Activated T-helper 1 cell treated with anti-CD3 and anti-CD28 coated beads, Interleukin-12 subunit alpha, Interleukin-12 subunit beta, Interleukin-2, Interleukin-4 antibody, amounts not matched to agents 30 ng/mL and 10 ng/mL and 1 ng/mL, durations not matched to agents 14 hours and 24 hours and 36 hours (primary cell): ENCODE data around the gene TGFB1I1. TPM values are rescaled to one million over a fixed set of nuclear protein-coding genes. Genes with fewer than 3 reads are reported as not detected.
"Not testable (repeated sequence)": the region's sequence is repeated elsewhere in the genome, so short reads cannot be mapped to it uniquely, and the experiment has no call there.

Experiments
- DNase-seq: peaks from one replicate; pipeline ENCODE4 v3.0.0; 2021; ENCODE audit warnings: low spot score
- H3K27ac Mint-ChIP-seq: one replicate; pipeline ENCODE4 v1.8.0; 2021; ENCODE audit warnings: mild to moderate bottlenecking, mixed read lengths
- H3K27me3 Mint-ChIP-seq: one replicate; pipeline ENCODE4 v1.8.0; 2022; ENCODE audit warnings: mild to moderate bottlenecking, moderate library complexity, mixed read lengths; ENCODE audit not compliant: insufficient read depth
- H3K36me3 Mint-ChIP-seq: one replicate; pipeline ENCODE4 v1.8.0; 2021; ENCODE audit warnings: low read depth, mixed read lengths
- H3K4me1 Mint-ChIP-seq: one replicate; pipeline ENCODE4 v1.8.0; 2021; ENCODE audit warnings: low read depth, mixed read lengths
- H3K4me3 Mint-ChIP-seq: one replicate; pipeline ENCODE4 v1.8.0; 2021; ENCODE audit warnings: mild to moderate bottlenecking, moderate library complexity, mixed read lengths
- H3K9me3 Mint-ChIP-seq: one replicate; pipeline ENCODE4 v1.8.0; 2021; ENCODE audit warnings: mixed read lengths
- intact Hi-C: fragments of 100-400 bp; cut with micrococcal nuclease; formaldehyde crosslinking; loops from one replicate; pipeline ENCODE4 v1.15.1; 2024
- total RNA-seq: library from RNA; stranded (reverse); gene quantifications from 2 replicates; pipeline ENCODE4 v1.2.3, GENCODE V29; 2022

TGFB1I1 gene
- total RNA-seq, 1 donor from 2014 or later, result 0.78 TPM

DNA sequence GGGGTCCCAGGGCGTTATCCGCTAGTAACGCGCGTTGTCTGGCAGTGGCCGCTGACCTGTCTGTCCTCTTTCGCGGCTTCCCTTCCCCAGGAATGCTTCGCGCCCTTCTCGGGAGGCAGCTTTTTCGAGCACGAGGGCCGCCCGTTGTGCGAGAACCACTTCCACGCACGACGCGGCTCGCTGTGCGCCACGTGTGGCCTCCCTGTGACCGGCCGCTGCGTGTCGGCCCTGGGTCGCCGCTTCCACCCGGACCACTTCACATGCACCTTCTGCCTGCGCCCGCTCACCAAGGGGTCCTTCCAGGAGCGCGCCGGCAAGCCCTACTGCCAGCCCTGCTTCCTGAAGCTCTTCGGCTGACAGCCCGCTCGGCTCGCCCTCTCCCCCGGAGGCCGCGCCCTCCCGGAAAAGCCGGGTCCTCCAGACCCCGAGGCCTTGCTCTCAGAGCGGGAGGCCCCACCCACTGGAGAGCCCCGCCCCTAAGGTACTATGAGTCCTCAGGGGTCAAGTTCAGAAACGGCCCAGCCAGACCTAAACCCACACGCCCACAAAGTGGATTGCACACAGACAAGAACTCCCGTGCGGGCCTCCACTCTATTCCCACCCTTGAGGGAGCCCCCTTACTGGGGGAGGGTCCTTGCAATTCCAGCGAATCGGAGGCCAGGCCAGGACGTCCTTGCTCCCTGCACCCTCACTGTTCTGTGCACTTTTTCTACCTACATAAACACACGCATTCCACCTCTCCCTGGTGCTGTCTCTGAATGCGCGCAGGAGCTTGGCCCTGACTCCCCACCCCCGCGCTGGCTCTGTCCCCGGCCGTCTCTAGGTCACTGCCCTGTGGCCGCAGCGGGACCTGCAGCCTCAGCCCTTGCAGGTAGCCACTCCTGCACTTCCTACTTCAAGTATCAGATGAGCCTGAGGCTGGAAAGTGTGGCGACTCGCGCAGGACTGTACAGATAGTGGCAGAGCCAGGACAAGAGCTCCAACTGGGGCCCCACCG lies 5.6 kb downstream of the TGFB1I1 start:
- Mint-ChIP-seq H3K9me3 (no peaks in the 10 kb centered on the region), H3K4me1 (peaks cover 19% of the 10 kb centered on the region), H3K27me3 (peaks cover 46% of the 10 kb centered on the region), H3K4me3 (peak overlapping the region; percentile 76), H3K27ac (no peak overlapping the region), H3K36me3 (peaks cover 2% of the 10 kb centered on the region)
- DNase-seq, result no peak
- intact Hi-C loops, result loop anchor here (1.0 to 10.0 kb wide), 7 partner anchors 10 to 391 kb away; partner anchors contain the start of genes ARMC5 and RUSF1

DNA sequence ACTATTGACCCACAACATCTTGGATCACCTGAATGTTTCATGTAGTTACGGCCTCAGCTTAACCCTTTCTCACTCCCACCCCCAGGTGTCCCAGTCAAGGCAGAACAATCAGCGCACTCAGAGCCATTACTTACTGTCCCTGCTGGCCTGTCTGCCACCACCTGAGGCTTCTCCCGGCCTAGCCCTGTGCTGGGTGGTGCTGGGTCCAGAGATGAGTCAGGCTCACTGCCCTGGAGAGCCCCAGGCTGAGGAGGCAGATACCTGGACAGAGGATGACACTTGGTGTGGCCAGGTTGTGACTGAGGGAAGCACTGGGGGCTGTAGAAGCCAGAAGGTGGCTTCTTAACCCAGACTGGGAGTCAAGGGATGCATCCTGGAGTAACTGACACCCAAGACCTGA lies 7.0 kb downstream of the TGFB1I1 start:
- peaks cover 36% of the 10 kb centered on the region for H3K27me3 Mint-ChIP-seq
- no peak for DNase-seq
- peaks cover 14% of the 10 kb centered on the region for H3K4me1 Mint-ChIP-seq
- H3K9me3 Mint-ChIP-seq, result no peaks in the 10 kb centered on the region
- H3K4me3 Mint-ChIP-seq, result no peak overlapping the region
- intact Hi-C loops, result loop anchor here (10.0 kb wide), 1 partner anchor 56 kb away; no protein-coding TSS in a partner anchor
- H3K27ac Mint-ChIP-seq, result no peak overlapping the region
- H3K36me3 Mint-ChIP-seq, result no peaks in the 10 kb centered on the region

DNA sequence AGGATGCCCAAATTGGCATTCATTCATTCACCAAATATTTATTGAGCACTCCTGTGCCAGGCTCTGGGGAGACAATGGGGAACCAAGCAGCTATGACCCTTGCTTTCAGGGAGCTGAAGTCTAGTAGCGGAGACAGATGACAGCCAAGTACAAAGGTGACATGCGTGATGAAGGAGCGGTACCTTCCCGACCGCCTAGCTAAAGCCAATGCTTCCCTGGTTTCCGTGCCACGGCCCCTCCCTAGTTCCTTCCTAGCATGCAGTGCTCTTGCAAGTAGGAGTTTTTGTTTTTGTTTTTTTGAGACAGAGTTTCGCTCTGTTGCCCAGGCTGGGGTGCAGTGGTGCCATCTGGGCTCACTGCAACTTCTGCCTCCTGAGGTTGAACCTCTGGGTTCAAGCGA lies 7.8 kb downstream of the TGFB1I1 start:
- intact Hi-C loops, result loop anchor here (10.0 kb wide), 1 partner anchor 55 kb away; no protein-coding TSS in a partner anchor
- H3K4me3 Mint-ChIP-seq, result no peak overlapping the region
- H3K27ac Mint-ChIP-seq, result no peak overlapping the region
- DNase-seq, result no peak
- peaks cover 33% of the 10 kb centered on the region for H3K27me3 Mint-ChIP-seq
- no peaks in the 10 kb centered on the region for H3K9me3 Mint-ChIP-seq
- H3K4me1 Mint-ChIP-seq, result peaks cover 14% of the 10 kb centered on the region
- no peaks in the 10 kb centered on the region for H3K36me3 Mint-ChIP-seq

DNA sequence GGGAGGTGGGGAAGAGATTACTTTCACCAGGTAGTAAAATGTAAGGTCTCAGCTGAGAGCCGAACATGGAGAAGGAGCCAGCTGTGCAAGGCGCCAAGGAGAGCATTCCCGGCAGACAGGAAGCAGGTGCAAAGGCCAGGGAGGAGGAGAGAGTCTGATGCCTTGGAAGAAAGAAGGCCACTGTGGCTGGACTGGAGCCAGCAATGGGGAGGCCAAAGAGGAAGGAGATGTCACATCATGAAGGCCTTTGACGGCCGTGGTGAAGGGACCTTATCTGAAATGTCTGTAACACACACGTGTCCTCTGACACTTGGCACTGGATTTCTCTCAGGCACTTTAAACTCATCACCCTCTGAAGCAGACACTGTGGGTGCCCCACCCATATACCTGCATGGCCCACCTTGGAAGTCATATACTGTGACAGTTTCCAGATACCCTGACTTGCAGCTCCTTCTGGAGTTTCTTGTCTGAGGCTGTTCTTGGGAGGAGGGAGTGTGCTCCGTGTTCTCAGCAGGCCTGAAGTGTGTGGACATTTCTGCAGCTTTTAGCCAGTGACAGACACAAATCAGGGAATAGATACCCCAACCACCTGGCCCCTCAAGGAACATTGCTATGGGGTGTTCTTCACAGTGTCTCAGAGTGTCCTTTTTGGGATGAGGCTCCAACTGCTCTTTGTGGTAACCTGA lies 9.0 kb downstream of the TGFB1I1 start:
- Mint-ChIP-seq H3K4me3 (no peak overlapping the region), H3K27me3 (peaks cover 34% of the 10 kb centered on the region), H3K27ac (no peak overlapping the region), H3K36me3 (no peaks in the 10 kb centered on the region), H3K9me3 (no peaks in the 10 kb centered on the region), H3K4me1 (peaks cover 14% of the 10 kb centered on the region)
- no peak for DNase-seq
- intact Hi-C loops, result no loop called here

DNA sequence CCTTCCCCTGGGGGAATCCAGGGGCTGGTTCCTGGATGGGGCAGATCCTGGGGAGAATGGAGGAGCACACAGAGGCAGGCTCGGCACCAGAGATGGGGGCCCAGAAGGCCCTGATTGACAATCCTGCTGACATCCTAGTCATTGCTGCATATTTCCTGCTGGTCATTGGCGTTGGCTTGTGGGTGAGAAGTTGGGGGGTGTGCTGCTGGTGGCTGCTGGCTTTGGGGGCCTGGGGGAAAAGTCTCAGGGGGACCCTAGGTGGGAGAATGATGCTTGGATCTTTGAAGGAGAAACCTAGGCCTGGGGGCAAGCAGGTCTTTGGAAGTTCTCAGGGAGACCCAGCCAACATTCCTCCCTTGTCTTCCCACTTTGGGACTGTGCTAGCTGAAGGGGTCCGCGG lies 11.1 kb downstream of the TGFB1I1 start, which contains the start of gene SLC5A2:
Gene SLC5A2 (plus strand): TSS at position 43 of the 400 bp plus-strand sequence. CDS start 14 bp downstream, at position 57.
- intact Hi-C loops, result no loop called here
- Mint-ChIP-seq H3K36me3 (no peaks in the 10 kb centered on the region), H3K4me3 (no peak within 1 kb of the TSS), H3K4me1 (peaks cover 3% of the 10 kb centered on the region), H3K27me3 (peaks cover 43% of the 10 kb centered on the region), H3K27ac (no peak within 1 kb of the TSS), H3K9me3 (no peaks in the 10 kb centered on the region)
- no peak for DNase-seq

DNA sequence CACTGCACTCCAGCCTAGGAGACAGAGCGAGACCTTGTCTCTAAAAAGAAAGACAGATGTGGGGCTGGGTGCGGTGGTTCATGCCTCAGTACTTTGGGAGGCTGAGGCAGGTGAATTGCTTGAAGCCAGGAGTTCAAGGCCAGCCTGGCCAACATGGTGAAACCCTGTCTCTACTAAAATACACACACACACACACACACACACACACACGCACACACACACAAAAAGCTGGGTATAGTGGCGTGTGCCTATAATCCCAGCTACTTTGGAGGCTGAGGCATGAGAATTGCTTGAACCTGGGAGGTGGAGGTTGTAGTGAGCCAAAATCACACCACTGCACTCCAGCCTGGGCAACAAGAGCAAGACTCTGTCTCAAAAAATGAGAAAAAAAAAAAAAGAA lies 12.1 kb downstream of the TGFB1I1 start:
- intact Hi-C loops, H3K4me3 Mint-ChIP-seq, H3K4me1 Mint-ChIP-seq, H3K27ac Mint-ChIP-seq, DNase-seq, H3K36me3 Mint-ChIP-seq, H3K9me3 Mint-ChIP-seq: not testable (repeated sequence)
- peaks cover 41% of the 10 kb centered on the region for H3K27me3 Mint-ChIP-seq

DNA sequence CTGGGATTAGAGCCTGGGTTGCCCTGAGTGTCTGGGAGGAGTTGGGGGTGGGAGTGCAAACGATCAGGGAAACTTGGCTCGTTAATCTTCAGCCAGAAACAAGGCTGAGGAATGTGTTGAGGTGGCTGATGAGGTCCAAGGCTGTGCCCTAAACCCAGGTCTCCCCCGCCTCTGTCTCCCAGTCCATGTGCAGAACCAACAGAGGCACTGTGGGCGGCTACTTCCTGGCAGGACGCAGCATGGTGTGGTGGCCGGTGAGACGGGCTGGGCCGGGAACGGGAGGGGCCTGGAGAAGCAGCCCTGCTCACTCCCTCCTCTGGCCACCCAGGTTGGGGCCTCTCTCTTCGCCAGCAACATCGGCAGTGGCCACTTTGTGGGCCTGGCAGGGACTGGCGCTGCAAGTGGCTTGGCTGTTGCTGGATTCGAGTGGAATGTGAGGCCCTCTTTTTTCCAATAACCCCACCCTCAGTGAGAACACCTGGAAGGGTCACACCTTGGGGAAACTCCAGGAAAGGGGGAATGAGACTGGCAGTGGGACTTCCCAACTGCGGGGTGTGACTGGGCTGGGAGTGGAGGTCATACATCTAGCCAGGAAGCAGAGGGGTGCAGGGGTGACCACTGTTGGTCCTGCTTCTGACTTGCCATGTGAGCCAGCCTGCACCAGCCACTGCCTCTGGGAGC lies 12.7 kb downstream of the TGFB1I1 start:
- Mint-ChIP-seq H3K9me3 (no peaks in the 10 kb centered on the region), H3K27me3 (peaks cover 39% of the 10 kb centered on the region), H3K4me3 (no peak overlapping the region), H3K4me1 (no peaks in the 10 kb centered on the region), H3K27ac (no peak overlapping the region), H3K36me3 (no peaks in the 10 kb centered on the region)
- intact Hi-C loops, result no loop called here
- DNase-seq, result no peak

DNA sequence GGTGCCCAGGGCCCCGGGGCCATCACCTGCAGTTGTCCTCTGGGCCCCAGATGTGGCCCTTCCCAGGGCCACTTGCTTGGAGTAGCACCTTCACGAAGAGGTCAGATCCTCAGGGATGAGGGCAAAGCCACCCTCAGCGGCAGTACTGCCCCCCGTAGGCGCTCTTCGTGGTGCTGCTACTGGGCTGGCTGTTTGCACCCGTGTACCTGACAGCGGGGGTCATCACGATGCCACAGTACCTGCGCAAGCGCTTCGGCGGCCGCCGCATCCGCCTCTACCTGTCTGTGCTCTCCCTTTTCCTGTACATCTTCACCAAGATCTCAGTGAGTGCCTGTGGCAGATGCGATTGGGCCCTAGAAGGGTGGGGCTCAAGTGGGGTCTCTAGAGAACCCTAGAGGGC lies 13.6 kb downstream of the TGFB1I1 start:
- peaks cover 32% of the 10 kb centered on the region for H3K27me3 Mint-ChIP-seq
- no peak for DNase-seq
- H3K4me1 Mint-ChIP-seq, result no peaks in the 10 kb centered on the region
- no peaks in the 10 kb centered on the region for H3K9me3 Mint-ChIP-seq
- H3K27ac Mint-ChIP-seq, result no peak overlapping the region
- intact Hi-C loops, result no loop called here
- no peaks in the 10 kb centered on the region for H3K36me3 Mint-ChIP-seq
- H3K4me3 Mint-ChIP-seq, result peak overlapping the region; percentile 50

DNA sequence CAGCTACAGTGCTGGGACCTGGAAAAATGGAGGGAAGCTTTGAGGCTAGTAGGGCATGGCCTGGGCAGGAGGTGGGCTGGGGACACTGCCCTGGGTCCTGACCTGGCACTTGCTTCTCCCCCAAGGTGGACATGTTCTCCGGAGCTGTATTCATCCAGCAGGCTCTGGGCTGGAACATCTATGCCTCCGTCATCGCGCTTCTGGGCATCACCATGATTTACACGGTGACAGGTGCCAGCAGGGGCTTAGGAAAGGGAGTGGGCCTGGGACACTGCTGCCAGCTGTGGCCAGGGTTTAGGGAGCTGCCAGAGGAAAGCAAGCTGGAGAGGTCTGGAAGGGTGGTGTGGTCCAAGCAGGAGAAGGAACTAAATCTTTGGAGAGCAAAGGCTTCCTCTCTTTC lies 14.1 kb downstream of the TGFB1I1 start:
- peaks cover 2% of the 10 kb centered on the region for H3K36me3 Mint-ChIP-seq
- no peaks in the 10 kb centered on the region for H3K9me3 Mint-ChIP-seq
- H3K4me1 Mint-ChIP-seq, result no peaks in the 10 kb centered on the region
- peak overlapping the region; percentile 75 for H3K27ac Mint-ChIP-seq
- no peak for DNase-seq
- H3K27me3 Mint-ChIP-seq, result peaks cover 27% of the 10 kb centered on the region
- peak overlapping the region; percentile 50 for H3K4me3 Mint-ChIP-seq
- intact Hi-C loops, result loop anchor here (2.0 kb wide), 1 partner anchor 23 kb away; the partner anchor contains the start of gene RUSF1

DNA sequence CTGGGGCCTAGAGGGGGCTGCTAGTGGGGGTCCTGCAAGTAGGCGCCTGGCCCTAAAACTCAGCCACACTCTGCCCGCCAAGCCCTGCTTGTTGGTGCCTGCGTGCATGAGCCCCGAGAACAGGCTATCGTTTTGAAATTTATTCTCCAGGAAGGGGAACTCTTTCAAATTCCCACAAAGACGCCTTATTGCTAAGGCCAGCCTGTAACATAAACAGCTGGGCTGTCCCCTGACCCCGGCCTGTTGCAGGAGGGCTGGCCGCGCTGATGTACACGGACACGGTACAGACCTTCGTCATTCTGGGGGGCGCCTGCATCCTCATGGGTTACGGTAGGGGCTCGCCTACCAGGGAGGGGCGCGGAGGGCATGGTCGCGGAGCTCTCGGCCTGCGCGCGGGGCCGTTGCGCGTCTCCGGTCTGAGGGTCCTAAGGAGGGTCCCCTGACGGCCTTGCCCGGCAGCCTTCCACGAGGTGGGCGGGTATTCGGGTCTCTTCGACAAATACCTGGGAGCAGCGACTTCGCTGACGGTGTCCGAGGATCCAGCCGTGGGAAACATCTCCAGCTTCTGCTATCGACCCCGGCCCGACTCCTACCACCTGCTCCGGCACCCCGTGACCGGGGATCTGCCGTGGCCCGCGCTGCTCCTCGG lies 15.2 kb downstream of the TGFB1I1 start:
- no peaks in the 10 kb centered on the region for H3K4me1 Mint-ChIP-seq
- peaks cover 2% of the 10 kb centered on the region for H3K36me3 Mint-ChIP-seq
- peak overlapping the region; percentile 87 for H3K4me3 Mint-ChIP-seq
- no peak overlapping the region for H3K27ac Mint-ChIP-seq
- intact Hi-C loops, result loop anchor here (1.0 to 2.0 kb wide), 2 partner anchors 10 to 22 kb away; partner anchors contain the start of gene RUSF1
- no peaks in the 10 kb centered on the region for H3K9me3 Mint-ChIP-seq
- peaks cover 27% of the 10 kb centered on the region for H3K27me3 Mint-ChIP-seq
- no peak for DNase-seq

DNA sequence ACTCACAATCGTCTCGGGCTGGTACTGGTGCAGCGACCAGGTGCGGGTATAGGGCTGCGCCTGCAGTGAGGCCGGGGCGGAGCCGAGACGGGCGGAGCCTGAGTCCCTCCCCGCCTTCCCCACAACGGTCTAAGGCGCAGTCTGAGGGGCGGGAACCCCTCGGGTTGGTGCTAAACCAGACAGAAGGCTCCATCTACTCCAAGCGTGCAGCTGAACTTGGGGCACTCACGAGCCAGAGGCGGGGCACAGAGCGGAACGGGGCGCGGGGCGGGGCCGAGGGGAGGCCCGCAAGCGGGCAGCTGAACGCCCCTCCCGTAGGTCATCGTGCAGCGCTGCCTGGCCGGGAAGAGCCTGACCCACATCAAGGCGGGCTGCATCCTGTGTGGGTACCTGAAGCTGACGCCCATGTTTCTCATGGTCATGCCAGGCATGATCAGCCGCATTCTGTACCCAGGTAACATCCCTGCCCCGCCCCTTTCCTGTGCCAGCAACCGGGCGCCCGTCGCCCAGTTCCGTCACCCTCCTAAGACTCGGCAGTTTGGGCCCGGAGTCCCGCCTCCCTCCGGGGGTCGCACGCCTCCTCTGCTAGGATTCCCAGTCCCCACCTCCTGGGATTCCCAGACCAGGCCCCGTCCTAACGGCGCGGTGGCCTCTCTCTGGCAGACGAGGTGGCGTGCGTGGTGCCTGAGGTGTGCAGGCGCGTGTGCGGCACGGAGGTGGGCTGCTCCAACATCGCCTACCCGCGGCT lies 15.9 kb downstream of the TGFB1I1 start:
- Mint-ChIP-seq H3K36me3 (peaks cover 2% of the 10 kb centered on the region), H3K4me3 (peak overlapping the region; percentile 87), H3K27me3 (peaks cover 24% of the 10 kb centered on the region), H3K9me3 (no peaks in the 10 kb centered on the region), H3K27ac (no peak overlapping the region), H3K4me1 (no peaks in the 10 kb centered on the region)
- intact Hi-C loops, result loop anchor here (1.0 to 2.0 kb wide), 3 partner anchors 11 to 29 kb away; partner anchors contain the start of genes ARMC5 and RUSF1
- DNase-seq, result peak; percentile 59
